Ovary (tissue), 9 donors: Measurements from ENCODE around the gene CDK3. TPM values are rescaled to one million over a fixed set of nuclear protein-coding genes. Genes with fewer than 3 reads are reported as not detected.

Experiments used
- DNase-seq, 5 donors: peaks; one replicate each; pipeline ENCODE4 v3.0.0-alpha.2; 2019 to 2020
- H3K27ac ChIP-seq, 2 donors: fragments of 200-600 bp; one replicate each; pipeline versions ENCODE4 v1.5.1 to v1.8.0; 2019 to 2022
- H3K27me3 ChIP-seq: fragments of 200-600 bp; one replicate; pipeline ENCODE4 v1.8.0; 2022
- H3K36me3 ChIP-seq: fragments of 200-600 bp; sonication (generic); one replicate; pipeline ENCODE4 v1.5.1; 2019
- H3K4me1 ChIP-seq: one replicate; pipeline ENCODE4 v1.8.1; 2013; ENCODE audit warnings: mild to moderate bottlenecking, moderate library complexity; ENCODE audit not compliant: insufficient read depth
- H3K4me3 ChIP-seq: fragments of 200-600 bp; sonication (generic); one replicate; pipeline ENCODE4 v1.5.1; 2017
- H3K9me3 ChIP-seq, 2 donors: fragments of 200-600 bp in 1 of 2; sonication (generic) in 1 of 2; one replicate each; pipeline versions ENCODE4 v1.5.1 to v1.8.1; 2013 to 2019; ENCODE audit warnings: mild to moderate bottlenecking in 1 of 2, moderate library complexity in 1 of 2
- EP300 ChIP-seq: sonication (generic); formaldehyde crosslinking; IDR thresholded peaks from one replicate; pipeline ENCODE4 v1.6.1; 2017; ENCODE audit warnings: antibody characterized with exemption
- POLR2A ChIP-seq: fragments of 450-650 bp; IDR thresholded peaks from one replicate; pipeline ENCODE4 v1.6.1; 2017; ENCODE audit warnings: antibody characterized with exemption, mild to moderate bottlenecking, moderate library complexity
- WGBS, 3 donors: extraction: QIAGEN DNeasy Blood & Tissue Kit in 1 of 3; methylation state at CpG; one replicate each; pipeline versions ENCODE4 v1.1.5 to v1.1.7; 2013 to 2017; 5-methylcytosine and 5-hydroxymethylcytosine counted together
- intact Hi-C, 4 donors: fragments of 100-400 bp; cut with DNase I; formaldehyde crosslinking; loops; one replicate each; pipeline versions ENCODE4 v1.11.0 to v1.15.1; 2022 to 2023
- polyA plus RNA-seq, 2 donors: library from polyadenylated mRNA; stranded (reverse); fragments of 200-250 nt in 1 of 2; fragments of 350-450 nt in 1 of 2; fragmentation: Illumina TruSeq in 1 of 2; extraction: RNeasy Lipid Tissue Mini Kit (QIAGEN cat#74804) in 1 of 2; gene quantifications; one replicate each; pipeline ENCODE4 v1.2.3, GENCODE V29; 2013 to 2014
- total RNA-seq, 7 donors: library from RNA; depleted of rRNA in 2 of 7; stranded (reverse); fragments of >200 nt in 2 of 7; fragmentation: NEBNext Ultra II Directional in 3 of 7; extraction: Animal tissue kit (Norgen Biotek cat#: 25700) in 3 of 7; gene quantifications; one replicate each; pipeline versions ENCODE4 v1.1.0 to v1.2.4, GENCODE V29; 2016 to 2023
- TF ChIP-seq, protein P1 (sequence below), 3 donors: fragments of 450-650 bp in 2 of 3; fragments of 200-600 bp in 1 of 3; IDR thresholded peaks; one replicate each; pipeline versions ENCODE4 v1.5.1 to v1.8.0; 2016 to 2022; ENCODE audit warnings: antibody characterized with exemption in 3 of 3, mild to moderate bottlenecking in 1 of 3
- donor health status: DM: no; HTN: no; CAD: no; lungs with moderate emphysema.
- donor health status: DM: no; HTN: no; CAD: no.
- donor health status: Bipolar disorder and iron deficiency.
- donor health status: DM: yes; HTN: yes; CAD: no.
- donor health status: DM: no; HTN: no; CAD: no.
- donor health status: DM: yes; HTN: yes; CAD: no.

The CDK3 gene
- total and polyA plus RNA-seq, 9 donors: 1.3 to 10.8 (median 5.5) TPM

DNA sequence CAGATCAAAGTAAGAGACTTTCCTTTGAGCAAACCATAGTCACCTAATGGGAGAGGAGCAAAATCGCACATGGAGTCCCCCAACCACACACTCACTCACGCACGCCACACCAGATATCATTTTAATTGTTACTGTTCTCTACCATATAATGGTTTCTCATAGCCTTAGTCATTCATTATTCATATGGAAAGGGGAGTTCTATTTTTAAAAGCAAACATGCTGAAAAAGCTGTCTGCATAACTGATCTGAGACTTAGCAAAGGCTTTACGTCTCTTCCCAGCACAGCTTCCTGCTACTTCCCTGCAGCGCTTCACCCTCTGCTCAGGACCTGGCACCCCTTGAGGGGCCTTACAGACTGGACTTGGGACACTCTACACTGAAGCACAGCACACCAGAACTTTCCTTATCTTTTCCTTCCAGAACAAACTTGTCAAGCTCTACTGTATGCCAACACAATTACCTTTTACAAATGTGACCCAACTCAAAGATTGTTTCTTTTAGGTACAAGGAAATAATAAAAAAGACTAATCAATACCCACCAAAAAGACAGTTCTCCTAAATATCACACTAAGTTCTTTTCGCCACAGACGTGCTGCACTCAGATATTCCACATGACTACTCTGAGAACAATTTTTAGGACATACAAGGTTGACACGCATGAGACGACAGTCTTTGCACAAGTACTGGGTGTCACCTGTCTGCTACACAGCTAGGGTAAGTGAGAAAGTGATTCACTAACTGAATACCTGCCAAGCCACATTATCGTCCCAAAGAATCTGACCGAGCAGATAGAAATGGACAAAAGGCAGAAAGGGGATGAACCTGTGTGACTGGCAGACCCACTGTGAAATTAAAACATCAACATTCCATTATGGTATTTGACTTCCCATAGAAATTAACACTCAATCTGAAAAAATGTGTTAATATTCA, 50.1 kb downstream of the CDK3 start:
- Histone ChIP-seq H3K27ac (no peak overlapping the region), H3K4me3 (no peak overlapping the region), H3K36me3 (no peaks in the 10 kb centered on the region), H3K27me3 (no peaks in the 10 kb centered on the region), H3K4me1 (no peaks in the 10 kb centered on the region), H3K9me3 (no peaks in the 10 kb centered on the region)
- intact Hi-C loops: no loop called here
- 88 to 92% (median 90%) methylated on average over 11 of the region's 11 CpGs for WGBS, 3 donors
- TF ChIP-seq EP300 (no peak), POLR2A (no peak)
- TF ChIP-seq, protein P1, sequence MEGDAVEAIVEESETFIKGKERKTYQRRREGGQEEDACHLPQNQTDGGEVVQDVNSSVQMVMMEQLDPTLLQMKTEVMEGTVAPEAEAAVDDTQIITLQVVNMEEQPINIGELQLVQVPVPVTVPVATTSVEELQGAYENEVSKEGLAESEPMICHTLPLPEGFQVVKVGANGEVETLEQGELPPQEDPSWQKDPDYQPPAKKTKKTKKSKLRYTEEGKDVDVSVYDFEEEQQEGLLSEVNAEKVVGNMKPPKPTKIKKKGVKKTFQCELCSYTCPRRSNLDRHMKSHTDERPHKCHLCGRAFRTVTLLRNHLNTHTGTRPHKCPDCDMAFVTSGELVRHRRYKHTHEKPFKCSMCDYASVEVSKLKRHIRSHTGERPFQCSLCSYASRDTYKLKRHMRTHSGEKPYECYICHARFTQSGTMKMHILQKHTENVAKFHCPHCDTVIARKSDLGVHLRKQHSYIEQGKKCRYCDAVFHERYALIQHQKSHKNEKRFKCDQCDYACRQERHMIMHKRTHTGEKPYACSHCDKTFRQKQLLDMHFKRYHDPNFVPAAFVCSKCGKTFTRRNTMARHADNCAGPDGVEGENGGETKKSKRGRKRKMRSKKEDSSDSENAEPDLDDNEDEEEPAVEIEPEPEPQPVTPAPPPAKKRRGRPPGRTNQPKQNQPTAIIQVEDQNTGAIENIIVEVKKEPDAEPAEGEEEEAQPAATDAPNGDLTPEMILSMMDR (IDR thresholded peaks at IDR 0.05): no peak
- DNase-seq: no peak

DNA sequence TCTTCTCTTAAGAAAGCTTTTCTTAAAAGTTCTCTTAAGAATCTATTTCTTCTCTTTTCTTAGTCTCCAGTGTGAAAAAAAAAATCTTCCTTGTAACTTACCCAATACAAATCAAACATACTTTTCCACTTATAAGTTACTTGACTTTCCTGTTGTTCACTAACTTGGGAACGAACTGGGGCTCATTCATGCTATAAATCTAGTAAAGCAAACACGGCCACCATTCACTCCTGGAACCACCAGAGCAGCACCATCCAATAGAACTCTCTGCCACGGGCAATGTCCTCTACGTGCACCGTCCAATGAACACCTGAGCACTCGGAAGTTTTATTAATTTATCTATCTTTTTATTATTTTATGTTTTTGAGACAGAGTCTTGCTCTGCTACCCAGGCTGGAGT, 50.9 kb downstream of the CDK3 start:
- H3K36me3 ChIP-seq: no peaks in the 10 kb centered on the region
- H3K4me3 ChIP-seq: no peak overlapping the region
- WGBS, 3 donors: 82 to 86% (median 82%) methylated on average over 6 of the region's 6 CpGs
- TF ChIP-seq EP300 (no peak), POLR2A (no peak)
- TF ChIP-seq, protein P1 (IDR thresholded peaks at IDR 0.05): no peak
- H3K27ac ChIP-seq: no peak overlapping the region
- no peaks in the 10 kb centered on the region for H3K4me1 ChIP-seq
- no peaks in the 10 kb centered on the region for H3K9me3 ChIP-seq
- DNase-seq: no peak
- H3K27me3 ChIP-seq: no peaks in the 10 kb centered on the region
- intact Hi-C loops: no loop called here

DNA sequence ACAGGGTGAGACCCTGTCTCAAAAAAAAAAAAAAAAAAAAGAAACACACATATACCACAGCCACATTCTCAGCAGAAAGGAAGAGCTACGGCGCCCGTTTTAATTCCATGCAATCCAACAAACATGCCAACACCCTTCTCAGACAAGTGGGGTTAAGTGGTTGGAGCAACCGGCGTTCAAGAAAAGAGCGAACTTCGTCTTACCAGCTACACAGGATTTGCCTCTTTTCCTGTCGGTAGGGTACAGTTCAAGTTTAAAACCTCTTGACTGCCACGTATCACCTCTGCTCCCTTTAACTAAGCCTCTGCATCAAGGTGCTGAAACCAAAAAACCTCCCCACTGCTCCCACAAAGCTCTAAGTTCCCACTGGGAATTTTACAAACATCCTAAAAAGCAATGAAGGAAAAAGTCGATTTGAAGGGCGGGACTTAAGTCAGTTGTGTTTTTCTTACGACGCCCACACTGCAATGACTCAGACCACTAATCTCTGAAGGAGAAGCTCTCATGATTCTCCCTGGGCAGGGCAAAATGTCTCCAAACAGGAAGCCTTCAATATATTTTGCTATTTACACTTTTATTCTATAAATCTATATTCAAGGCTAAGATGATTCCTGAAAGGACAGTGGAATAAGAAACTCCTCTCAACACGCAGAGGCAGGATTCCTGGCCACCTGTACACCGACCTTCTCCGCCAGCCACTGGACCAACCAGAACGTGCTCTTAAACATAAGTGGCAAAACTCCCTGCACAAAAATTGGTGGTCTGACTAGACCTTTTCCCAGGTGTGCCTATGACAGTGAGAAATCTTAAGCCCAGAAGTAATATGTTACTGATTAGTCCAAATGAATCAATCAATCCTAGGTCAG, 52.8 kb downstream of the CDK3 start:
- no peak for DNase-seq
- TF ChIP-seq, protein P1 (IDR thresholded peaks at IDR 0.05): no peak
- TF ChIP-seq EP300: no peak
- no peak for TF ChIP-seq POLR2A
- H3K27me3 ChIP-seq: no peaks in the 10 kb centered on the region
- intact Hi-C loops: no loop called here
- 64 to 71% (median 65%) methylated on average over 17 of the region's 17 CpGs for WGBS, 3 donors
- no peaks in the 10 kb centered on the region for H3K4me1 ChIP-seq
- H3K27ac ChIP-seq: no peak overlapping the region
- H3K9me3 ChIP-seq: no peaks in the 10 kb centered on the region
- H3K36me3 ChIP-seq: no peaks in the 10 kb centered on the region
- no peak overlapping the region for H3K4me3 ChIP-seq

DNA sequence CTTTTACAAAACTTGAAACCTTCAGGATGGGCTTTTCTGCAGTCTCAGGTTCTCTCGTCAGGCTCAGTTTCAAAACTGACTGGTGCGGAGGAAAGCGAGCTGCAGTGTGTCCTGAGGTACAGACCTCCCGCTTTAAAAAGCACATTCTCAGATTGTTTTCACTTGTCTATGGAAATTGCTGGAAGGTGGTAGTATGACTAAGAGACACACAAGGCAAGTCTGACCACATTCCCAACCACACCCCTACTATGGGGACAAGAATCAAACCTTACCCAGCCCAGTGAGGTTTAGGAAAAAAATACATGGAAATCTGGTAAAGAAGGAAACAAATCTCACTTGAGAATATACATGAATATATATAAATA, 53.4 kb downstream of the CDK3 start:
- no peaks in the 10 kb centered on the region for H3K36me3 ChIP-seq
- no peak overlapping the region for H3K27ac ChIP-seq
- H3K4me1 ChIP-seq: no peaks in the 10 kb centered on the region
- intact Hi-C loops: no loop called here
- no peaks in the 10 kb centered on the region for H3K9me3 ChIP-seq
- TF ChIP-seq POLR2A (no peak), EP300 (no peak)
- TF ChIP-seq, protein P1 (IDR thresholded peaks at IDR 0.05): no peak
- H3K27me3 ChIP-seq: no peaks in the 10 kb centered on the region
- DNase-seq: no peak
- no peak overlapping the region for H3K4me3 ChIP-seq
- 86 to 90% (median 90%) methylated on average over 4 of the region's 4 CpGs for WGBS, 3 donors

Other genes starting within 250 kb of the CDK3 start
- gene GALK1, start 235.7 kb upstream of the CDK3 start, total RNA-seq: 10 to 100 TPM; 17.5 to 35.1 (median 27.6) TPM
- gene GALK1, start 235.7 kb upstream of the CDK3 start, polyA plus RNA-seq: 10 to 100 TPM in 1 of 2 donors, under 1 TPM in 1; 0.33 to 22.6 TPM
- 10 to 100 TPM; 27.5 to 58.1 (median 40.8) TPM for gene UNK, start 216.0 kb upstream of the CDK3 start, total RNA-seq
- gene UNK, start 216.0 kb upstream of the CDK3 start, polyA plus RNA-seq: 10 to 100 TPM; 12.7 to 34.9 TPM
- 10 to 100 TPM; 10.7 to 24.9 (median 14.1) TPM for gene UNC13D, start 156.5 kb upstream of the CDK3 start, total RNA-seq
- 10 to 100 TPM in 1 of 2 donors, 1 to 10 TPM in 1; 8.9 to 17.1 TPM for gene UNC13D, start 156.5 kb upstream of the CDK3 start, polyA plus RNA-seq
- gene WBP2, start 145.5 kb upstream of the CDK3 start, total RNA-seq: 100 to 1,000 TPM in 3 of 7 donors, 10 to 100 TPM in 4; 48.5 to 131 (median 92.7) TPM
- 100 to 1,000 TPM; 118 to 184 TPM for gene WBP2, start 145.5 kb upstream of the CDK3 start, polyA plus RNA-seq
- gene TRIM47, start 122.3 kb upstream of the CDK3 start, total RNA-seq: 10 to 100 TPM in 6 of 7 donors, 1 to 10 TPM in 1; 7.2 to 38.3 (median 18.6) TPM
- 10 to 100 TPM; 10.1 to 11.5 TPM for gene TRIM47, start 122.3 kb upstream of the CDK3 start, polyA plus RNA-seq
- 10 to 100 TPM; 17.3 to 28.0 (median 24.3) TPM for gene TRIM65, start 103.9 kb upstream of the CDK3 start, total RNA-seq
- 10 to 100 TPM; 10.4 to 18.5 TPM for gene TRIM65, start 103.9 kb upstream of the CDK3 start, polyA plus RNA-seq
- gene MRPL38, start 96.0 kb upstream of the CDK3 start, total RNA-seq: 10 to 100 TPM; 30.4 to 93.0 (median 83.4) TPM
- 10 to 100 TPM; 14.5 to 51.4 TPM for gene MRPL38, start 96.0 kb upstream of the CDK3 start, polyA plus RNA-seq
- gene FBF1, start 59.8 kb upstream of the CDK3 start, total RNA-seq: 10 to 100 TPM in 4 of 7 donors, 1 to 10 TPM in 3; 5.0 to 14.9 (median 11.2) TPM
- 1 to 10 TPM; 3.0 to 7.8 TPM for gene FBF1, start 59.8 kb upstream of the CDK3 start, polyA plus RNA-seq
- gene ACOX1, start 21.7 kb upstream of the CDK3 start, total RNA-seq: 10 to 100 TPM; 20.1 to 53.0 (median 41.1) TPM
- gene ACOX1, start 21.7 kb upstream of the CDK3 start, polyA plus RNA-seq: 10 to 100 TPM; 10.6 to 24.6 TPM
- 10 to 100 TPM in 5 of 7 donors, 1 to 10 TPM in 2; 7.4 to 16.3 (median 10.5) TPM for gene TEN1, start 21.6 kb upstream of the CDK3 start, total RNA-seq
- gene TEN1, start 21.6 kb upstream of the CDK3 start, polyA plus RNA-seq: 10 to 100 TPM in 1 of 2 donors, 1 to 10 TPM in 1; 6.1 to 18.1 TPM
- gene EVPL, start 26.5 kb downstream of the CDK3 start, total RNA-seq: 1 to 10 TPM in 5 of 7 donors, under 1 TPM in 2; 0.33 to 7.2 (median 1.0) TPM
- gene EVPL, start 26.5 kb downstream of the CDK3 start, polyA plus RNA-seq: under 1 TPM; 0.15 TPM
- 10 to 100 TPM; 33.0 to 83.2 (median 70.9) TPM for gene SRP68, start 71.7 kb downstream of the CDK3 start, total RNA-seq
- 100 to 1,000 TPM in 1 of 2 donors, 10 to 100 TPM in 1; 47.3 to 101 TPM for gene SRP68, start 71.7 kb downstream of the CDK3 start, polyA plus RNA-seq
- under 1 TPM in 1 of 7 donors, not detected in 6; 0.34 TPM for gene GALR2, start 73.9 kb downstream of the CDK3 start, total RNA-seq
- not detected for gene GALR2, start 73.9 kb downstream of the CDK3 start, polyA plus RNA-seq
- under 1 TPM in 3 of 7 donors, not detected in 4; 0.10 to 0.52 (median 0.34) TPM for gene ZACN, start 78.3 kb downstream of the CDK3 start, total RNA-seq
- gene ZACN, start 78.3 kb downstream of the CDK3 start, polyA plus RNA-seq: 1 to 10 TPM in 1 of 2 donors, not detected in 1; 1.1 TPM
- gene EXOC7, start 102.9 kb downstream of the CDK3 start, total RNA-seq: 100 to 1,000 TPM in 5 of 7 donors, 10 to 100 TPM in 2; 46.9 to 121 (median 115) TPM
- gene EXOC7, start 102.9 kb downstream of the CDK3 start, polyA plus RNA-seq: 10 to 100 TPM; 54.0 to 94.8 TPM
- gene FOXJ1, start 140.4 kb downstream of the CDK3 start, total RNA-seq: 100 to 1,000 TPM in 1 of 7 donors, 1 to 10 TPM in 4, under 1 TPM in 1, not detected in 1; 0.28 to 168 (median 6.9) TPM
- under 1 TPM in 1 of 2 donors, not detected in 1; 0.23 TPM for gene FOXJ1, start 140.4 kb downstream of the CDK3 start, polyA plus RNA-seq
- gene RNF157, start 239.6 kb downstream of the CDK3 start, total RNA-seq: 1 to 10 TPM; 1.3 to 4.3 (median 2.6) TPM
- gene RNF157, start 239.6 kb downstream of the CDK3 start, polyA plus RNA-seq: 1 to 10 TPM; 1.4 to 1.9 TPM